A549 (cell line): ENCODE results near the gene CCNI.

Experiments
- POLR2A ChIP-seq: IDR thresholded peaks from 2 replicates; pipeline ENCODE4 v1.6.1; 2012; ENCODE audit warnings: mild to moderate bottlenecking, low read length
- TF ChIP-seq, protein P1 (sequence below): IDR thresholded peaks from 2 replicates; pipeline ENCODE4 v1.6.1; 2012; ENCODE audit warnings: low read depth, borderline replicate concordance

DNA sequence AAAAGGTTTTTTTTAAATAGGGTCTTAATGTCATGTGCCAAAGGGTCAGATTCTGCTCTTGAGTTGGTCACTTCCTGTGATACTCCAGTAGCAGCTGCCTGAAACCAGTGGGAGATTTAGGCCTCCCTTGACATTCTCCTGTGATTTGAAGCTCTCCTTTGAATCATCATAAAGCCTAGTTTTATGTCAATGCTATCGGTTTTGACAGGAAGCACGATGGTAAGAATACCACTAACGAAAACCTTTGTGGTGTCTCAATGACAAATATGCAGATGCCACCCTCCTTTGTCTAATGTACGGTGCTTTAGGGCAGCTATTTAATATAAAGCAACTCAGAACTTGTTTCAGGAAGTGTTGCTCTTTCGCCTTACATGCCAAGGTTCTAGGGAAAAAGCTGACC is 44.2 kb downstream of the CCNI start:
- no peak for TF ChIP-seq POLR2A
- TF ChIP-seq, protein P1, sequence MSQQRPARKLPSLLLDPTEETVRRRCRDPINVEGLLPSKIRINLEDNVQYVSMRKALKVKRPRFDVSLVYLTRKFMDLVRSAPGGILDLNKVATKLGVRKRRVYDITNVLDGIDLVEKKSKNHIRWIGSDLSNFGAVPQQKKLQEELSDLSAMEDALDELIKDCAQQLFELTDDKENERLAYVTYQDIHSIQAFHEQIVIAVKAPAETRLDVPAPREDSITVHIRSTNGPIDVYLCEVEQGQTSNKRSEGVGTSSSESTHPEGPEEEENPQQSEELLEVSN, result no peak
